Measurements from ENCODE around the gene NRXN3. TPM values are rescaled to one million over a fixed set of nuclear protein-coding genes. Genes with fewer than 3 reads are reported as not detected.

The NRXN3 gene
- total RNA-seq, 2 experiments from 2014 or later = not detected

GRCh38 chr14:78725086-78725485 is 554.9 kb downstream of the NRXN3 start:
- H3K4me3 Mint-ChIP-seq = no peak overlapping the region
- ChIA-PET CTCF (no interaction called here), POLR2A (no interaction called here)
- DNase-seq = no peak
- no peaks in the 10 kb centered on the region for H3K9me3 Mint-ChIP-seq
- H3K27me3 Mint-ChIP-seq = no peaks in the 10 kb centered on the region
- H3K36me3 Mint-ChIP-seq (ENCODE audit: low read depth) = no peaks in the 10 kb centered on the region
- H3K4me1 Mint-ChIP-seq = no peaks in the 10 kb centered on the region
- no peak overlapping the region for H3K27ac Mint-ChIP-seq

GRCh38 chr14:78737116-78737515 is 566.9 kb downstream of the NRXN3 start:
- CTCF ChIA-PET = no interaction called here
- DNase-seq = no peak
- Mint-ChIP-seq H3K27ac (no peak overlapping the region), H3K4me1 (no peaks in the 10 kb centered on the region), H3K36me3 (ENCODE audit: low read depth) (no peaks in the 10 kb centered on the region), H3K27me3 (no peaks in the 10 kb centered on the region), H3K4me3 (no peak overlapping the region), H3K9me3 (no peaks in the 10 kb centered on the region)
- POLR2A ChIA-PET = no interaction called here

- CTCF ChIA-PET = no interaction called here
- Mint-ChIP-seq H3K27me3 (no peaks in the 10 kb centered on the region), H3K9me3 (no peaks in the 10 kb centered on the region), H3K36me3 (ENCODE audit: low read depth) (no peaks in the 10 kb centered on the region), H3K4me3 (no peak overlapping the region), H3K27ac (no peak overlapping the region), H3K4me1 (no peaks in the 10 kb centered on the region)
- POLR2A ChIA-PET = no interaction called here
- DNase-seq = no peak
Measured at GRCh38 chr14:78737601-78738000, 567.4 kb downstream of the NRXN3 start.

- DNase-seq = no peak
- CTCF ChIA-PET = no interaction called here
- Mint-ChIP-seq H3K27ac (no peak overlapping the region), H3K9me3 (no peaks in the 10 kb centered on the region), H3K36me3 (ENCODE audit: low read depth) (no peaks in the 10 kb centered on the region), H3K4me1 (no peaks in the 10 kb centered on the region), H3K27me3 (no peaks in the 10 kb centered on the region), H3K4me3 (no peak overlapping the region)
- POLR2A ChIA-PET = no interaction called here
Measured at GRCh38 chr14:78746086-78746595, 576.0 kb downstream of the NRXN3 start.

- no peaks in the 10 kb centered on the region for H3K27me3 Mint-ChIP-seq
- ChIA-PET POLR2A (no interaction called here), CTCF (no interaction called here)
- no peak overlapping the region for H3K27ac Mint-ChIP-seq
- H3K36me3 Mint-ChIP-seq (ENCODE audit: low read depth) = no peaks in the 10 kb centered on the region
- no peak for DNase-seq
- H3K4me1 Mint-ChIP-seq = no peaks in the 10 kb centered on the region
- no peaks in the 10 kb centered on the region for H3K9me3 Mint-ChIP-seq
- no peak overlapping the region for H3K4me3 Mint-ChIP-seq
Measured at GRCh38 chr14:78747813-78748212, 577.6 kb downstream of the NRXN3 start.

GRCh38 chr14:78752518-78753188 is 582.5 kb downstream of the NRXN3 start:
- Mint-ChIP-seq H3K36me3 (ENCODE audit: low read depth) (no peaks in the 10 kb centered on the region), H3K4me1 (no peaks in the 10 kb centered on the region), H3K9me3 (no peaks in the 10 kb centered on the region), H3K27ac (no peak overlapping the region), H3K4me3 (no peak overlapping the region), H3K27me3 (peaks cover 2% of the 10 kb centered on the region)
- ChIA-PET POLR2A (no interaction called here), CTCF (no interaction called here)
- no peak for DNase-seq

- ChIA-PET POLR2A (no interaction called here), CTCF (no interaction called here)
- DNase-seq = no peak
- Mint-ChIP-seq H3K4me1 (no peaks in the 10 kb centered on the region), H3K4me3 (no peak overlapping the region), H3K27me3 (peaks cover 2% of the 10 kb centered on the region), H3K9me3 (no peaks in the 10 kb centered on the region), H3K27ac (no peak overlapping the region), H3K36me3 (ENCODE audit: low read depth) (no peaks in the 10 kb centered on the region)
Measured at GRCh38 chr14:78754059-78754458, 583.9 kb downstream of the NRXN3 start.

- Mint-ChIP-seq H3K4me3 (no peak overlapping the region), H3K9me3 (no peaks in the 10 kb centered on the region), H3K27me3 (peaks cover 2% of the 10 kb centered on the region), H3K36me3 (ENCODE audit: low read depth) (no peaks in the 10 kb centered on the region), H3K4me1 (no peaks in the 10 kb centered on the region), H3K27ac (no peak overlapping the region)
- DNase-seq = no peak
- CTCF ChIA-PET = no interaction called here
- POLR2A ChIA-PET = interaction anchor here (1.3 kb wide), 1 partner anchor 9 kb away, joined by 4 read pairs; no protein-coding TSS in a partner anchor
Measured at GRCh38 chr14:78758333-78758732, 588.2 kb downstream of the NRXN3 start.

- Mint-ChIP-seq H3K9me3 (no peaks in the 10 kb centered on the region), H3K4me1 (no peaks in the 10 kb centered on the region), H3K36me3 (ENCODE audit: low read depth) (no peaks in the 10 kb centered on the region), H3K27me3 (no peaks in the 10 kb centered on the region), H3K4me3 (no peak overlapping the region), H3K27ac (no peak overlapping the region)
- ChIA-PET POLR2A (no interaction called here), CTCF (no interaction called here)
- DNase-seq = no peak
Measured at GRCh38 chr14:78762331-78762730, 592.2 kb downstream of the NRXN3 start.

GRCh38 chr14:78763746-78764145 is 593.6 kb downstream of the NRXN3 start:
- Mint-ChIP-seq H3K9me3 (no peaks in the 10 kb centered on the region), H3K36me3 (ENCODE audit: low read depth) (no peaks in the 10 kb centered on the region), H3K4me3 (no peak overlapping the region), H3K27ac (no peak overlapping the region), H3K4me1 (no peaks in the 10 kb centered on the region), H3K27me3 (no peaks in the 10 kb centered on the region)
- ChIA-PET POLR2A (no interaction called here), CTCF (no interaction called here)
- DNase-seq = no peak

GRCh38 chr14:78764240-78764639 is 594.1 kb downstream of the NRXN3 start:
- Mint-ChIP-seq H3K36me3 (ENCODE audit: low read depth) (no peaks in the 10 kb centered on the region), H3K9me3 (no peaks in the 10 kb centered on the region), H3K27ac (no peak overlapping the region), H3K4me3 (no peak overlapping the region), H3K4me1 (no peaks in the 10 kb centered on the region), H3K27me3 (no peaks in the 10 kb centered on the region)
- ChIA-PET CTCF (no interaction called here), POLR2A (no interaction called here)
- no peak for DNase-seq

GRCh38 chr14:78764645-78765044 is 594.5 kb downstream of the NRXN3 start:
- CTCF ChIA-PET = no interaction called here
- no peaks in the 10 kb centered on the region for H3K27me3 Mint-ChIP-seq
- POLR2A ChIA-PET = no interaction called here
- H3K36me3 Mint-ChIP-seq (ENCODE audit: low read depth) = no peaks in the 10 kb centered on the region
- no peak overlapping the region for H3K4me3 Mint-ChIP-seq
- DNase-seq = no peak
- no peaks in the 10 kb centered on the region for H3K4me1 Mint-ChIP-seq
- H3K27ac Mint-ChIP-seq = no peak overlapping the region
- no peaks in the 10 kb centered on the region for H3K9me3 Mint-ChIP-seq

GRCh38 chr14:78767436-78767835 is 597.3 kb downstream of the NRXN3 start:
- Mint-ChIP-seq H3K27me3 (no peaks in the 10 kb centered on the region), H3K4me1 (no peaks in the 10 kb centered on the region), H3K36me3 (ENCODE audit: low read depth) (no peaks in the 10 kb centered on the region), H3K27ac (no peak overlapping the region), H3K9me3 (no peaks in the 10 kb centered on the region), H3K4me3 (no peak overlapping the region)
- POLR2A ChIA-PET = no interaction called here
- CTCF ChIA-PET = no interaction called here
- DNase-seq = no peak

GRCh38 chr14:78782551-78782950 is 612.4 kb downstream of the NRXN3 start:
- H3K36me3 Mint-ChIP-seq (ENCODE audit: low read depth) = no peaks in the 10 kb centered on the region
- no peaks in the 10 kb centered on the region for H3K4me1 Mint-ChIP-seq
- no peaks in the 10 kb centered on the region for H3K27me3 Mint-ChIP-seq
- DNase-seq = no peak
- CTCF ChIA-PET = no interaction called here
- POLR2A ChIA-PET = no interaction called here
- H3K27ac Mint-ChIP-seq = no peak overlapping the region
- H3K4me3 Mint-ChIP-seq = no peak overlapping the region
- no peaks in the 10 kb centered on the region for H3K9me3 Mint-ChIP-seq
